Measurements from ENCODE around the gene PIGW.
"Not testable (repeated sequence)": the region's sequence is repeated elsewhere in the genome, so short reads cannot be mapped to it uniquely, and the experiment has no call there.

DNA sequence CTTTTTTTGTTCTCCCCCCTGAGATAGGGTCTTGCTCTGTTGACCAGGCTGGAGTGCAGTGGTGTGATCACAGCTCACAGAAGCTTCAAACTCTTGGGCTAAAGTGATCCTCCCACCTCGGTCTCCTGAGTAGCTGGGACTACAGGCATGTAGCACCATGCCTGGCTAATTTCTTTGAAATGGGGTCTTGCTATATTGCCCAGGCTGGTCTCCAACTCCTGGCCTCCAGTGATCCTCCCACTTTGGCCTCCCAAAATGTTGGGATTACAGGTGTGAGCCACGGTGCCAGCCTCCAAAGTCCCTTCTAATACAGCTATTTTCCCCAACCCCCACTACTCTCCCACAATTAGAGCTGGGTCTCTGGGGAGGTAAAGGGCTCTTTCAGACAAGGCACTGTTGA is 26.3 kb upstream of the PIGW start:
- TF ChIP-seq ZNF274 (IDR thresholded peaks at IDR 0.05; ENCODE audit: low read depth, low read length); YY1 (IDR thresholded peaks at IDR 0.05; ENCODE audit: insufficient read depth, insufficient read length); SUZ12 (IDR thresholded peaks at IDR 0.05; ENCODE audit: extremely low read depth, insufficient read depth, insufficient read length): not testable (repeated sequence)

Measured in NT2/D1 (cell line).